ENCODE measurements around the gene SCFD1.

Gene SCFD1

DNA sequence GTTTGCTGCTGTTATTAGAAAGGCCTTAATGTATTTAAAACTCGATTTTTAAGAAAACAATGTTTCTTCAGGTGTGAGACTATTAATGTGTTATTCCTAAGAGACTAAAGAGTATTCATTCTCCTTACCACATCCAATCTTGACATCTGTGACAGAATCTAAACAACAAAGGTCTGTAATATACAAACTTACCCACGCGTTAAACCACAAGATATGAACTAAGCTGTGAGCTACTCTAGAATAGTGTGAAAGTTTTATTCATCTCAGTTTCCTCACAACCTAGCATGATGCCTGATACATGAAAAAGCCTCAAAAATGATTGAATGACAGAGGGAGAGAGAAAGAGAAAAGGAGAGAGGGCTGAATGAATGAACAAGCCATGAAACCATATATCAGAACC, 135.0 kb downstream of the SCFD1 start:
- no peak for TF ChIP-seq CTCF (IDR thresholded peaks at IDR 0.05; ENCODE audit: extremely low read depth, missing control alignments)
- DNase-seq (ENCODE audit: low spot score): no peak

DNA sequence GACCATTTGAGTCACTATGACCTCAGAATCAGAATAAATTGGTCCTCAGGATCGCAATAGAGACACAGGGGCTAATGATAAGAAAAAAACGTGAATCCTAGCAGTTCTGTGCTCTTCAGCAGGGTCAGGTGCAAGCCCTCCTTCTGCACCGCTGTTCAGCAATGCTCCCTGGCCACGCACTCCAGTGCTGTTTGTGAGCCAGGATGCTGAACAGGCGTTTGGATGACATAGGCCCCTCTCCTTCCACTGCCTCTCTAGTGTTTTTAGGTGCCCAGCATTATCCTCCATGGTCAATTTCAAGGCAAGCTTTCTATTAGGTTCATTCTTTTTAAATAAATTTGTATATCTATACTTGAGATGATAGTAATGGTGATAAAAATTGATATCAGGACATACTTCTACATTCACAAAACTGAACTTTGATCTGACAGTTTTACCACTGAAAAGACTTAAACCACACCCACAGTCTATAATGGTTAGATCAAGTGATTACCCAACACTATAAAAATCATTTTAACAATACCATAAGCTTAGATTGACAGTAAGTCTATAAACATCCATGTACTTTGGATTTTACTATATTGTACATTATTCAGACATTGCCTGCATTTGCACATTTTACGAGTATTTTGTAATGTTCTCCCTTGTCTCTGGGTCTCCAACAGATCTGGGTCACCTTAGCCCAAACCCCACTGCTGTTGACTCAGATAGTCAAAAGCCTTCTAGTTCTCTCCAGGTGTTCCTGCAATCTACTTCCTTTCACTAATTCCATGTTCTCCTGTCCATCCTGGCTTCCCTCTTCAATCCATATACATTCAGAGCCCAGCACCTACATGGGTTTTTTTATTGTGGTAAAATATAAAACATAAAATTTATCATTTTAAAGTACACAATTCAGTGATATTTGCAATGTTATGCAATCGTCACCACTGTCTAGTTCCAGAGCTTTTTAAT, 137.3 kb downstream of the SCFD1 start:
- no peak for DNase-seq (ENCODE audit: low spot score)
- TF ChIP-seq CTCF (IDR thresholded peaks at IDR 0.05; ENCODE audit: extremely low read depth, missing control alignments): no peak

- no peak for TF ChIP-seq CTCF (IDR thresholded peaks at IDR 0.05; ENCODE audit: extremely low read depth, missing control alignments)
- no peak for DNase-seq (ENCODE audit: low spot score)
These were observed 141.8 kb downstream of the SCFD1 start for GRCh38 chr14:30763891-30764290.

GRCh38 chr14:30767624-30768023, 145.5 kb downstream of the SCFD1 start:
- no peak for TF ChIP-seq CTCF (IDR thresholded peaks at IDR 0.05; ENCODE audit: extremely low read depth, missing control alignments)
- DNase-seq (ENCODE audit: low spot score): no peak

DNA sequence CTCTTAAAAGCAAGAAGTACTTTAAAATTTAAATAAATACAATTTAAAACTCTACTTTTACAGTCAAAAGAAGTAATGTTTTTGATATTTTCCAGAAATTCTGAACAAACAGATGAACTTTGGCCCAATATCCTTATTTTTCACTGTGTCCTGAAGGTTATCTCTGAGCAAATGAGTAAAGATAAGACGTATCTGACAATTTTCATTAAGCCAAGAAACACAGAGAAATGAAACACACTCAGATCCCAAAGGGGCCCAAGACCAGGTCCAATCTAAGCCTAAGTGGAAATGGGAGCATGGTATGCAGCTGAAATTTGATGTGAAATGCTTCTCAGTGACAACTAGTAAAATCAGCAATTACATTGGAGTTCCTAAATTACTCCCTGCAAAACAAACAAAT, 146.7 kb downstream of the SCFD1 start:
- DNase-seq (ENCODE audit: low spot score): no peak
- no peak for TF ChIP-seq CTCF (IDR thresholded peaks at IDR 0.05; ENCODE audit: extremely low read depth, missing control alignments)

DNA sequence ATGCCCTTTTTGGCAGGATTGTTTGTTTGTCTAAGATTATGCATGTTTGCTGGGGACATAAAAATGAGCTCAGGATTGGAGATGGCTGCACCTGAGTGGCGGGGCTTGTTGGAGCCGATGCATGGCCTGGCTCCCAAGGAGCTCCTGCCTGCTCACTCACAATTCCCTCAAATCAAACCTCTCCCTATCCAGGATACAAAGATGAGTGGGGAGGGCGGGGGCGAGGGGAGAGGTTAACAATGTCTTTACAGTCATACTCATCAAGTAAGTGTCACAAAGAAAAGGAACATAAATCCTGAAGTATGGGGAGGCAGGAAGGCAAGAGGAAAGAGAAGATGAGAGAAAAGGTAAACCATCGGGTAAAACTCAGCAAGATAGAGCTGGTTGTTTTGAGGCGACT, 148.3 kb downstream of the SCFD1 start:
- no peak for TF ChIP-seq CTCF (IDR thresholded peaks at IDR 0.05; ENCODE audit: extremely low read depth, missing control alignments)
- DNase-seq (ENCODE audit: low spot score): no peak

- TF ChIP-seq CTCF (IDR thresholded peaks at IDR 0.05; ENCODE audit: extremely low read depth, missing control alignments): no peak
- no peak for DNase-seq (ENCODE audit: low spot score)
These were observed 149.5 kb downstream of the SCFD1 start for GRCh38 chr14:30771595-30771994.
